ENCODE measurements around the gene ISG15.

ISG15 gene

GRCh38 chr1:1062348-1063163, 49.3 kb downstream of the ISG15 start:
- no peak for DNase-seq

- DNase-seq: no peak
Observed at GRCh38 chr1:1063261-1063944, 50.1 kb downstream of the ISG15 start.

Measured in stimulated activated CD8-positive, alpha-beta memory T cell treated with anti-CD3 and anti-CD28 coated beads, Interleukin-4, amount 100 ng/mL, for 48 hours (primary cell).